ENCODE data around the gene GRIN2A.

GRIN2A gene

DNA sequence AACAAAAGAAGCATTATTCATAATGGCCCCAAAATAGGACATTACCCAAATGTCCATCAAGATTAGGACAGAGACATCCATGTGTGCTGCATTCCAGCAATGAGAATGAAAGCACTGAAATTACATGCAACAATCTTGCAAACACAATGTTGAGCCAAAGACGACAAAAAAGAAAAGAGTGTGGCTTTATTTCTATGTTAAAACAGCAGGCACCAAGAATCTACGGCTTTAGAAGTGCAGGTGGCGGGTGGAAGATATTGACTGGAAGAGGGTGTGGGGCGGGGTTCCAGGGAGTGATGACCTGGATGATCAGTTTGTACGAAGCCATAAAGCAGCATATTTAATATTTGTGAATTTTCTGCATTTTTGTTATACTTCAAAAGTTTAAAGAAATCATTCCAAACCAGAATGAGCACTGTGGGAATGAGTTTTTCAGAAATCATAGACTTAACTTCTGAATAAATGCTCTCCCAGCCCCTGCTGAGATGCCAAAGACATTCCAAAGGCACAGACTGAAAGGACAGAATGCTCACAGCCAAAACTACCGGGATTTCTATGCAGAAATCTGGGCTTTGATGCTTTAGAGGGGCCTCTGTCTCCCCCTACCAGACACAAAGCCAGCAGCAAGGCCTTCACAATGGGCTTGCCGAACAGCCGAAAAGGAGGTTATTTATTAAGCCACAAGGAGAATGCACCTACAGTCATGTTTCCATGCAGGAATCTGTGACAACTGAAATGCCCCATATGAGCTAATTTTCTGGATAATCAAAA lies 361.6 kb downstream of the GRIN2A start:
- DNase-seq (ENCODE audit: low read depth in 3 of 3) = no peak

DNA sequence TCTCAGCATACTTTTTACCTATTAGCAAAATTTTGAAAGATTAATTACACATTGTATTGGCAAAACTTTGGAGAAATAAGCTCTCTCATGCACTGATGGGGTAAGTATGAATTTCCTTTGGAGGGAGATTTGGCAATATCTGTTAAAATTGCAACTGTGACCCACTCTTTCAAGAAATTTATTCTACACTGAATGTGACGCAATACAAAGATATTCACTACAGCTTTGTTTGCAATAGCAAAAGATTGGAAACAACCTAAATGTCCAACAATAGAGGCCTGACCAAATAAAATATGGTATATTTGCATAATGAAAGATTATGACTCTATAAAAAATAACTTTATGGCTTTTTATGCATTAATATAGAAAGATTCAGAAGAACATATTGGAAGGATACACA lies 363.5 kb downstream of the GRIN2A start:
- DNase-seq (ENCODE audit: low read depth in 3 of 3) = no peak

DNA sequence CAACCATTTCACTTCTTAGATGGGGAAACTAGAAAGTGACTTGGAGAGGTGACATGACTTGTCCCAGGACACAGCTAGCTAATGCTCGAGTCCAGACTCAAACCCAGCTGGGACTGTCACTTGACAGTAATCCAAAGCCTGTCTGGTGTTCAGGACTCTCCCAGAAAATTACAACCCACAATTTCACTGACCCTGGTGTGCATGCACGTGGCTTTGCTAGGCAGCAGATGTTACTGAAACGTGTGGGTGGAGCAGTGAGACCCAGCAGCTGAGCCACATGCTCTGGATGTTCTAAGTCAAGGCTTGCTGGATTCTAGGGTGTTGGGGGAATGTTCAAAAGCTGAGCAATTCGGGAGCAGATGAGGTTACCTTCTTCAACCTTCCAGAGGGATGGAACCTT lies 364.6 kb downstream of the GRIN2A start:
- no peak for DNase-seq (ENCODE audit: low read depth in 3 of 3)

DNA sequence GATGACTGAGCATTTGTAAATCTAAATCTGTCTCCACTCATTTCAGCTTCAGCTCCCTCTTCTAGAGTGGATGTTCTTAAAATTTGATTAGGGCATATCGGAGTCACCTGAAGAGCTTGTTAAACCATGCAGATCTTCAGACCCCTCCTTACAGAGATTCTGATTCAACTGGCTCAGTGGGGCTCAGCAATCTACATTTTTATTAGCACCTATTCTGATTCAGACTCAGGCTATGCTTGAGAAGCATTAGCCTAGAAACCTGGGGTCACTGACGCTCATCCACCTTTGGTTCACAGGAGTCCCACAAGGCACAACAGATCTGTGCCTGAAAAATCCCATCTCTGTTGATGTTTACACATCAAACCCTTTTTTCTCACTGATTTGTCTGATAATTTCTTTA lies 365.6 kb downstream of the GRIN2A start:
- DNase-seq (ENCODE audit: low read depth in 3 of 3) = no peak

DNA sequence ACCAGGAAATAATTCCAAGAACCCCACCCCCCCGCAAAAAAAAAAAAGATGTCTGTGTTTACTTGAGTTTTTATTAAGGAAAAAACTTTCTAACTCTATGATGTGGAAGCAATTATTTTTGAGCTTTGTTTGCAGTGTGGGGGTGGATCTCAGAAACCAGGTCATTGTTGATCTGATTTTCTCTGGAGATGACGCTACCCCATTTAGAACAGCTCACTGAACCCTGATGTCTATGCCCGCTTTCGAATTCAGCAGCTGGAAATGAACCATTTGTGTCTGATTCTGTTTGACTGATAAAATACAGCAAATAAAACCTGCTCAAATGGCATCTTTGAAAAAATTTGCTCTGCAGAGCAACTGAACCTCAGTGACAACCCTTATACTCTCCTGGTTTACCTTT lies 368.6 kb downstream of the GRIN2A start:
- DNase-seq (ENCODE audit: low read depth in 3 of 3) = no peak

DNA sequence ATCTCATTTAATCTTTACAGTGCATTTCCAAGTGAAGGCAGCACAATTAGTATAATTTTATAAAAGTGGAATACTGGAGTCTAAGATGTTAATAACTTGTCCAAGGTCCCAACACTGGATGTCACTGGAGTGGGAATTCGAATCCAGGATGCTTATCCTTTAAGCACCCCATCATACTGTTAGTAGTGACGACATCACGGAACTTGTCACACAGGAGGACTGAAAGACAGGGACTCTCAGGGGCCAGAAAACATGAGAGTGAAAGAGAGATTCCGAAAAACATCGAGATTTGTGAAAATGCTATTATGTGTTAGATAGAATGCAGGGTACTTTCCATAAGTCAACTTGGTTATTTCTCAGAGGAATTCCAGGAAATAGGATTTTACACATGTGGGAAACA lies 374.0 kb downstream of the GRIN2A start:
- DNase-seq (ENCODE audit: low read depth in 3 of 3) = no peak

DNA sequence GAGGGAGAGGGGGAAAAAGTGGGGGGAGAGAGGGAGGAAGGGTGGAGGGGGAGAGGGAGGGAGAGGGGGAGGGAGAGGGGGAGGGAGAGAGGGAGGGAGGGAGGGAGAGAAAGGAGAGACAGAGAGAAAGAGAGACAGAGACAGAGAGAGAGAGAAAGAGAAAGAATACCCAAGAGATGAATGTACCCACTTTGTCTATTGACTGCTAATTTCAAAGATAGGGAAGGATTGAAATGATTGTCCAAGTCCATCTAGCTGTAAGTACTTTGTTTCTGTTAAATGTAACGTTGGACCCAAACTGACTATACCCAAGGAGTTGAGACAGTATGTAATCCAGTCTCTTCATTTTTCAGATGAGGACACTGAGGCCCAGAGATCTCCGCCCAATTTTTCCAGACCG lies 374.9 kb downstream of the GRIN2A start:
- DNase-seq (ENCODE audit: low read depth in 3 of 3) = no peak

DNA sequence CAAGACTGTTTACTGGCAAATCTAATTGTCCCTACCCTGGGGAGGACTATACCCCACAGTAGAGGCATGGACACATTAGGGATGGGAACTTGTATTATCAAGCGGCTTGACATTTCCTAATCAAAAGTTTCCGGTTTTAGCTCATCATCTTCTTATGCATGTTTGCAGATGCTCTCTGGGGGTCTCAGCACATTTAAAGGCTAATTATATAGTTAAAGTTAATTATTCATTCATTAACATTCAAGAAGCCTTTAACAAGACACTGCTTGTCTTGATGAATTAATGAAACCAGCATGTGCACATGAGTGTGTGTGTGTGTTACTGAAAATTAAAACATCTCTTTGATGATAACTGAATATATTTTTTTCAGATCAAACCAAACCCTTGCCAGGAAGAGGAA lies 377.1 kb downstream of the GRIN2A start:
- DNase-seq (ENCODE audit: low read depth in 3 of 3) = no peak

DNA sequence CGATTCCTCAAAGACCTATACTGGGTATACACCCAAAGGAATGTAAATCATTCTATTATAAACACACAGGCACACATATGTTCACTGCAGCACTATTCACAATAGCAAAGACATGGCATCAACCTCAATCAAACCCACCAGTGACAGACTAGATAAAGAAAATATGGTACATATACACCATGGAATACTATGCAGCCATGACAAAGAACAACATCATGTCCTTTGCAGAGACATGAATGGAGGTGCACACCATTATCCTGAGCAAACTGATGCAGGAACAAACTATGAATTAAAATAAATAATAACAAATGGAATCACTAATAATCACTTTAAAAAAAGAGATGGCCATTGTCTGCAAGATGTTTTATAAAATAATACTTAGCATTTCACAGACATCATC lies 380.1 kb downstream of the GRIN2A start:
- no peak for DNase-seq (ENCODE audit: low read depth in 3 of 3)

DNA sequence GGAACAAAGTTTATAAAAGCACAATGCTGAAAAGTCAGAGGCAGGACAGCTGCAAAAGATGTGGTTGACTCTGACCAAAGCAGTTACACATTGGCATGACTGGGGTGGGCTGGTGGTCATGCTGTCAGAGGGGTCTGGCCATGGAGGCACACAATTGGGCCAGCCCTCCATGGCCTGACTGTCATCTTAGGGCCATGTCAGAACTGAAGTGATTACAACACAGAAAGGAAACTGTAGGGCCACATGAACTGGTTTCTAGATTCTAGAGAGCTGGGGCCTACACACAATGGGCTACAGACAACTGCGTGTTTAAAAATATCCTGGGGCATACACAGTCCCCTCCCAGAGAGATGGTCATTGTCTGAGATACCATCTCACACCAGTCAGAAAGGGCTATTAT lies 380.6 kb downstream of the GRIN2A start:
- DNase-seq (ENCODE audit: low read depth in 3 of 3) = no peak

DNA sequence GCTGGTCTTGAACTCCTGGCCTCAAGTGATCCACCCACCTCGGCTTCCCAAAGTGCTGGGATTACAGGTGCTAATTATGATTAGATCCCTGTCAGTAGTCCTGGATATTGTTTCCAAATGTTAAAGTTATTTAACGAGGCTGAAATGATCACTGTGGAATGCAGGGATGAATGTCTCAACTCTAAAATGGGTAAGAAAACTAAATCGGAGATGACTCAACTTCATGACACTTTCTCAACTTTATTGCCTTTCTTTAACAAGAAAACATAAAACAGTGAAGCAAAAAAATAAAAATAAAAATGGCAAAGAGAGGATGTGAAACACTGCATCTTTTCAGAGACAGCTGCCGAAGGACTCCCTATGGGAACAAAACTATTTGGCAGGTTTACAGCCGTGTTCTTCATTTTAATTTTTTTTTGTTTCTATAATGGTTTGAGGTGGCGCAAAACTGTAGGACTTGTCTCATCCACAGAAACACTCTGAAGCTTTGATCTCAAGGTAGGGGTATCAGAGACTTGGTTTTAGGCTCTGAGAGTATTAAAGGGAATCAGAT lies 382.0 kb downstream of the GRIN2A start:
- no peak for DNase-seq (ENCODE audit: low read depth in 3 of 3)

DNA sequence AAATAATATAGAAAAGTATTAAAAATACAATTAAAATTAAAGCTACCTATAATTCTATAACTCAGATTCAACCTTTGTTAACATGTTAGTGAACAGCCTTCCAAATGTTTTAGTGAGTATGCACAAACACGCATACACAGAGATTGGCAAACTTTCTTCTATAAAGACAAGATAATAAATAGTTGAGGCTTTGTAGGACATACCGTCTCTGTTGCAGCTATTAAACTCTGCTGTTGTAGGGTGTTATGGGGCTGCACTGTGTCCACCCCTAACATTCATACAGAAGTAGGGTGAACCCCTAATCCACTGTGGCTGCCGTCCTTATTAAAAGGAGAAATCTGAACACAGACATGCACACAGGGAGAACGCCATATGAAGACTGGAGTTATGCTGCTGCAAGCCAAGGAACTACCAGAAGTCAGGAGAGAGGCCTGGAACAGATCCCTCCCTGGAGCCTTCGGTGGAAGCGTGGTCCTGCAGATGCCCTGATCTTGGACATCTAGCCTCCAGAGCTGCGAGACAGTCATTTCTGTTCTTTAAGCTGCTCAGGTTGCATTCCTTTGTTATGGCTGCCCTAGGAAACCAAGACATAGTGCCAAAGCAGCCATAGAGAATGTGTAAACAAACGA lies 383.2 kb downstream of the GRIN2A start:
- no peak for DNase-seq (ENCODE audit: low read depth in 3 of 3)

DNA sequence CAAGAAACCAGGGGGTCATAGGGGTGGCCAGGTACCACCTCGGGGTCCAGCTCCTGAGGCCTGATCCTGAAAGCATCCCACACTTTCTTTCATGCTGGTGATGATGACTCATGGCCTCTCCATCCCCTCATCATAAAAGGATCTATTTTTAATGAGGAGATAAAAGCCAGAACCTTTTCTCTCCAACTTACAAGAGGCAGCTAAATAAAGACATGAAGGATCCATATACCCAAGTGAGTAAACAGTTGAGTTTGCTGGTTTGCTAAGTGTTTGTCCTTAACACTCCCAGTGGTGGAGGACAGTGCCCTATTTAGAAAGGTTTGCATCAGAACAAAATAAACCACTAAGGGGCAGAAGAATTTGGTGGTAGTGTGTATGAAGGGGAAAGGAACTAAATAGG lies 383.8 kb downstream of the GRIN2A start:
- no peak for DNase-seq (ENCODE audit: low read depth in 3 of 3)

DNA sequence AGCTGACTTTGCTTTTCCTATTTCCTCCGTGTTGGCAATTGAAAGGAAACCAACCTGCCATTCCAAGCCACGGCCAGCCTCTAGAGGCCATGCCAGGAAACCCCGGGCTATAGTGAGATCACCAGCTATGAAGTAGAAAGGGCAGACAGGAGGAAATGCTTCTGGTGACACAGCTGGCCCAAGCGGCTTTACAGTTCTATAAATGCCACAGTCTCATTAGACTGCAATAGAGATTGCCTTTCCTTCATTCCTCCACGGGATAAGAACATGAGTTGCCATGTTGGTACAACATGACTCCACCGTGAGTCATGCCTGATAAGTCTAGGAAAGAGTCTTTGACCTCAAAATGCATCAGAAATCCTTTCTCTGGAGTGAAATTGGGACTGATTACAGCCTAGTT lies 384.9 kb downstream of the GRIN2A start:
- no peak for DNase-seq (ENCODE audit: low read depth in 3 of 3)

DNA sequence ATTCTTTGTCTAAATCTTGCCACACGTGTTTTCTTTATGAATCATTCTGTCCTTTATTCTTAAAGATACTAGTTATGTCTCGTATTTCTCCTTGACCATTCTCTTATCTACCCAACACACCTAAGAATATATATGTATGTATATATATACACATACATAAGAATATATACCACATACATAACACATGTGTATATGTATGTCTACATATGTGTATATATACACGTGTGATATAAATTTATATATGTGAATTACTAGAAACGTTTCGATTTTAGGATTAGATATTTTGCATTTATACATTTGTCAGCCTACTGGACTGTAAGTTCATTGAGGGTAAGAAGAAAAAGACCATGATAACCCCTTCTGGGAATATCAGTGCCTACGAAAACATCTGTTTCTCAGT lies 388.6 kb downstream of the GRIN2A start:
- DNase-seq (ENCODE audit: low read depth in 3 of 3) = no peak

DNA sequence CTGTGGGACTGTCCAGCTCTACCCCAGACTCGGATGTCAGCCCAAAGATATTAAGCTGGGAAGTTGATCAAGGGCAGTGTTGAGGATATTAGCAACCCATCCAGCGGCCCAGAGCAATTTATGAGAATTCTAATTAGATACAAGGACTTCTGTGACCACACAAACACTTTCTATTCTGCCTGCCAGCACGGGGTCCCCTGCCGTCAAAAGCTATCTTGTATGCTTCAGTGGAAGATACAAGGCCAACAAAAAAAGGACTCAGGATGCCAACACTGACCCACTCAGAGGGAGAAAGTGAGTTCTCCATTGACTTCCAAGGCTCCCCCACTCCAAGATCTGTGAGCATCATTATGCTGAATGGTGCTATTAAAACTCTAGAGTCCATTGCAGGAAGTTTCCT lies 390.7 kb downstream of the GRIN2A start:
- DNase-seq (ENCODE audit: low read depth in 3 of 3) = no peak

DNA sequence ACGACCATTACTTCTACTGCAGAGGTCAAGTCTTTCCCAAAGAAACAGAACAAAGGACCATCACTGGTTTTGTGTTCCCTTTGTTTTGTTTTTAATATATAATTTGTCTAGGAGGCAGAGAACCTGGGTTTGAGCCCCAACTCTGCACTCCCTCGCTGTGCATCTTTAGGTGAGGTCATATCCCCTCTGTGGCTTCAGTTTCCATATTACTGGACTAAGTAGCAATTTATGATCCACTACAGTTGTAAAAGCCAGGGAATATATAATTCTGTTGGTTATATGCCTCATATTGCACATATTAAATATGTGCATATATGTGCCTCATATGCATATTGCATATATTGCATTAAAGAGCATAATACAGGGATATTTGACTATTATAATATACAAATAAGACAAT lies 392.0 kb downstream of the GRIN2A start:
- no peak for DNase-seq (ENCODE audit: low read depth in 3 of 3)

DNA sequence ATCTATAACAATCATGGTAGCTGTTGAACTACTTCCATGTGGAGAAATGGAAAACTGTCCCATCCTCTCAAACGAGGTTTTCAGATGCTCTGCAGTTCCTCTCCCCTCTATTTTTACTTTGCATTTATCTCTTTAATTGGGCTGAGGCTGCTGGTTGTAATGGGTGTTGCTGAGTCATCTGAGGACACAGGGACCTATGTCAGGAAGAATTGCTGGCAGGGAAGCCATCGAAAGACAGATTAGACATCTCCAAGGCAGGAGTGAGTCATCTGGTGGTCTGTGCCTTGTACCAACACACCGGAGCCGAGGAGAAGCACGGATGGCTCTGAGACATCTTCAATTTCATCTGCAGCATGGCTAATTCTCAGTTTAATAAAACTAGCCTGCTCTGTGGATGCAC lies 394.5 kb downstream of the GRIN2A start:
- DNase-seq (ENCODE audit: low read depth in 3 of 3) = no peak

DNA sequence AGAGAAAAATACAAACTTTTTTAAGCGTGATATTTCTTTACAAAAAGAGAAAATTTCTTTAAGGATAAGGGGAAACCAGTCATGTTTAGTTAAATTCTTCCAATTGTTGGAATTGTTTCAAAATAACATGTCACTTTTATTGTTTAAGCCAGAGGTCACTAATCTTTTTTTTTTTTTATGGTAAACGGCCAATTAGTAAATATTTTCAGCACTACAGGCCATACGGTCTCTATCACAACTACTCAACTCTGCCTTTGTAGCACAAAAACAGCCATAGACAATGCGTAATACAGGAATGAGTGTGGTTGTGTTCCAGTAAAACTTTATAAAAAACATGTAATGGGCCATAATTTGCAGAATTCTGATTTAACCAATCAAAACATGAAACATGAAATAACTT lies 401.4 kb downstream of the GRIN2A start:
- DNase-seq (ENCODE audit: low read depth in 3 of 3) = no peak

DNA sequence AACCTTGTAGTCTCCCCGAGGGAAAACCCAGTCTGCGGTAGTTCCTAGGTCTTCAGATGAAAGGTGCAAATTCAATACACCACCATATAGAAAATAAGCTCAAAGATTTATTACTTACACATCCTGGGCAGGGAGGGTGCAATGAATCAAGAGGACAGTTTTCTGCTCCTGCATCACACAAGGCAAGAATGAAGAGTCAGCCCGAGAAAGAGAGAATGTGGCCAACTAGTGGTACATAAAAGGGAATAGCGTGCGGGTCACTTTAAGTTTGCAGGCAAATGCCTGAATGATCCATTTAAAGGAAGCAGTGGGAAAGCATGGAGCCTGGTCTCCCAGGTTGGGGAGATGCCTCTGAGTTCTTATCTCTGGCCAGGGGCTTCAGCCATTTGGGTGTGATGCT lies 403.4 kb downstream of the GRIN2A start:
- DNase-seq (ENCODE audit: low read depth in 3 of 3) = no peak

DNA sequence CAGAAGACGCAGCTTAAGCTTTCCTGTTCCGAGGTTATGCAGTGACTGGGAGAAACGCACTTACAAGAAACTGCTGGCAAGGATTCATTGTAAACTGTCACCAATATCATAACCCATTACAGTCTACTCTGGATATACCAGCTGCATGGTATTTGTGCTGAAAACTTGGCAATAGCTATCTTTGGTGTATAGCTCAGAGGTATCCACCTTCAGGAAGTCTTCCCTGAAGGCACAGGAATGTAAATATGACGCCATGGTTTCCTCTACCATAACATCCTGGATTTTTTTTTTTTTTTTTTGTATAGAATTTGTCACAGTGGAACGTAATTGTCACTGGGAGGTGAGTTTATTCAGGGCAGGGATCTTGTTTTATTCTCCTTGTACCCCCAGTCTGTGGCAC lies 406.2 kb downstream of the GRIN2A start:
- DNase-seq (ENCODE audit: low read depth in 3 of 3) = no peak

DNA sequence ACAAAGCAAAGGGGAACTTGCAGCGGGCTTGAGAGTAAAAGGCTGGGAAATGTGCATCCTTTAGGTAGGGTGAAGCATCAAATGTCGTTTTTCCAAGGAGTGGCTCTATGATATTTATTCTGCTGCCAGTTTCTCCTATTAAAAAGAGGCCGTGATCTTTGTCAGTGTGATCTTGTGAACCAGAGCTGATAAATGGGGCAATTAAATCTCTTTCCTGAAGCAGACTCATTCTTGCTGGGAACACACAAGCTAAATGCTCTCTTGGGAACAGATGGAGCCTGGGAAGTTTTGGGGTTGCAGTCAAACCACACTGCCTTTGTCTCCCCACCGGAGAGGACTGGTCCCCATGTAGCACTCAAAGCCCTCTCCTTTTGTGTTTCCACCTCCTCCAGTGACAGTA lies 408.9 kb downstream of the GRIN2A start:
- no peak for DNase-seq (ENCODE audit: low read depth in 3 of 3)

DNA sequence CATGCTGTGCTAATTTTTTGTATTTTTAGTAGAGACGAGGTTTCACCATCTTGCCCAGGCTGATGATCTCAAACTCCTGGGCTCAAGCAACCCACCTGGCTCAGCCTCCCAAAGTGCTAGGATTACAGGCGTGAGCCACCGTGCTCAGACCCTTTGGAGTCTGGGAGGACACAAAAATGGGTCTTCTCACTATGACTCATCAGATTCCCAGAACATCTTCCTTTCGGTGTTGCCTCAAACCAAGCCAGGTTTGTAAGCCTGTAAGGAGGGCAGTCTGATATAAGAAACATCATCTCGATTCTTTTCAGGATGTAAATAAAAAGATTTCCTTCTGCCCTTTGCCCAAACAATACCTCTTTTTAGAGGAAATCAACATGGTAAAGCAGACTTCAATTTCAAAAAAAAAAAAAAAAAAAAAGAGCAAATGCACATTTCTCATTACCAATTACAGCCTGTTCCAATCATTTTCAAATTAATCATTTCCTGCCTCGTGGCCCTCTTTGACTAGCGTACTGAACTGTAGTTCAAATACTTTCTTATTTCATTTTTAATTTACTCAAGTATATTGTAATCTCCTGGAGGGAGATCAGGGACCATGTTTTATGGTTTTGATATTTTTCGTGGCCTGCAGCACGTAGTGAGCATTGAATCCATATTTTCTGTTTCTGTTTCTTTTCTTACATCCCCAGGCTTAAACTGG lies 409.6 kb downstream of the GRIN2A start:
- no peak for DNase-seq (ENCODE audit: low read depth in 3 of 3)
